Measurements from ENCODE around the gene USP3.

Gene USP3

GRCh38 chr15:63504247-63504978 is at the start of gene USP3:
Gene USP3 (plus strand): TSS chr15:63504593. CDS start chr15:63504740, 147 bp downstream.
- peak; percentile 95 for DNase-seq (ENCODE audit: low read depth)

- DNase-seq (ENCODE audit: low read depth), result no peak
These were observed 48.1 kb upstream of the USP3 start for GRCh38 chr15:63456258-63456657.

- no peak for DNase-seq (ENCODE audit: low read depth)
These were observed 47.0 kb upstream of the USP3 start for GRCh38 chr15:63457379-63457778.

- DNase-seq (ENCODE audit: low read depth), result no peak
These were observed 46.4 kb upstream of the USP3 start for GRCh38 chr15:63458026-63458425.

GRCh38 chr15:63458794-63459395 is 45.5 kb upstream of the USP3 start:
- no peak for DNase-seq (ENCODE audit: low read depth)

- DNase-seq (ENCODE audit: low read depth), result no peak
These were observed 43.9 kb upstream of the USP3 start for GRCh38 chr15:63460210-63461155.

- DNase-seq (ENCODE audit: low read depth), result no peak
These were observed 43.0 kb upstream of the USP3 start for GRCh38 chr15:63461230-63461985.

- DNase-seq (ENCODE audit: low read depth), result no peak
These were observed 42.3 kb upstream of the USP3 start for GRCh38 chr15:63462088-63462487.

GRCh38 chr15:63463036-63463435 is 41.4 kb upstream of the USP3 start:
- no peak for DNase-seq (ENCODE audit: low read depth)

GRCh38 chr15:63463793-63464192 is 40.6 kb upstream of the USP3 start:
- DNase-seq (ENCODE audit: low read depth), result no peak

GRCh38 chr15:63465104-63465503 is 39.3 kb upstream of the USP3 start:
- no peak for DNase-seq (ENCODE audit: low read depth)

GRCh38 chr15:63466378-63467192 is 37.8 kb upstream of the USP3 start:
- DNase-seq (ENCODE audit: low read depth), result peak; percentile 55

GRCh38 chr15:63469190-63469589 is 35.2 kb upstream of the USP3 start:
- DNase-seq (ENCODE audit: low read depth), result no peak

- no peak for DNase-seq (ENCODE audit: low read depth)
These were observed 34.4 kb upstream of the USP3 start for GRCh38 chr15:63469984-63470383.

- DNase-seq (ENCODE audit: low read depth), result no peak
These were observed 31.2 kb upstream of the USP3 start for GRCh38 chr15:63473007-63473748.

- DNase-seq (ENCODE audit: low read depth), result no peak
These were observed 30.7 kb upstream of the USP3 start for GRCh38 chr15:63473749-63473998.

- DNase-seq (ENCODE audit: low read depth), result no peak
These were observed 30.2 kb upstream of the USP3 start for GRCh38 chr15:63473999-63474809.

GRCh38 chr15:63474810-63475316 is 29.5 kb upstream of the USP3 start:
- DNase-seq (ENCODE audit: low read depth), result no peak

GRCh38 chr15:63475707-63476106 is 28.7 kb upstream of the USP3 start:
- no peak for DNase-seq (ENCODE audit: low read depth)

GRCh38 chr15:63476229-63476632 is 28.2 kb upstream of the USP3 start:
- DNase-seq (ENCODE audit: low read depth), result peak; percentile 92

All from HS-27A (cell line).